SH-SY5Y (cell line): Measurements from ENCODE around the gene PRKCZ.

Source experiments
- GATA2 ChIP-seq: IDR thresholded peaks from 2 replicates; pipeline ENCODE4 v1.6.1; 2011; ENCODE audit warnings: mild to moderate bottlenecking, low read depth, low read length
- GATA3 ChIP-seq: IDR thresholded peaks from 2 replicates; pipeline ENCODE4 v1.6.1; 2011; ENCODE audit warnings: low read depth, mild to moderate bottlenecking, low read length, moderate library complexity

- no peak for TF ChIP-seq GATA2
- no peak for TF ChIP-seq GATA3
These were observed 61.4 kb downstream of the PRKCZ start for GRCh38 chr1:2111674-2112035.
